Neuronal stem cell (in vitro differentiated cells): ENCODE results near the gene FCGR3A.
"Not testable (repeated sequence)": the region's sequence is repeated elsewhere in the genome, so short reads cannot be mapped to it uniquely, and the experiment has no call there.

Experiments used
- DNase-seq: peaks from one replicate; pipeline ENCODE4 v3.0.0-alpha.2; 2013; ENCODE audit warnings: low spot score
- H2AFZ ChIP-seq: one replicate; pipeline ENCODE4 v1.6.1; 2013; ENCODE audit warnings: mild to moderate bottlenecking, low read length, inconsistent platforms
- H2AK5ac ChIP-seq: 2 replicates; pipeline ENCODE4 v1.6.1; 2013; ENCODE audit warnings: low read depth, mild to moderate bottlenecking, inconsistent platforms, low read length, moderate library complexity, mixed read lengths
- H2BK120ac ChIP-seq: 2 replicates; pipeline ENCODE4 v1.6.1; 2013; ENCODE audit warnings: low read depth, mild to moderate bottlenecking, inconsistent platforms, low read length, moderate library complexity, mixed read lengths
- H2BK12ac ChIP-seq: one replicate; pipeline ENCODE4 v1.6.1; 2013; ENCODE audit warnings: low read length, inconsistent platforms
- H2BK15ac ChIP-seq: 2 replicates; pipeline ENCODE4 v1.6.1; 2013; ENCODE audit warnings: mild to moderate bottlenecking, low read length, inconsistent platforms, mixed read lengths
- H2BK5ac ChIP-seq: one replicate; pipeline ENCODE4 v1.6.1; 2013; ENCODE audit warnings: inconsistent platforms, mild to moderate bottlenecking, low read length, moderate library complexity
- H3K14ac ChIP-seq: one replicate; pipeline ENCODE4 v1.6.1; 2013; ENCODE audit warnings: low read length, inconsistent platforms
- H3K18ac ChIP-seq: 2 replicates; pipeline ENCODE4 v1.6.1; 2013; ENCODE audit warnings: low read length, inconsistent platforms
- H3K23ac ChIP-seq: 2 replicates; pipeline ENCODE4 v1.6.1; 2013; ENCODE audit warnings: low read depth, mild to moderate bottlenecking, mixed read lengths, low read length, inconsistent platforms; ENCODE audit not compliant: poor library complexity
- H3K27ac ChIP-seq: replicated peaks from 3 replicates; pipeline ENCODE4 v1.5.1; 2013; ENCODE audit warnings: low read length, inconsistent platforms
- H3K27me3 ChIP-seq, 3 experiments: 2 replicates each; pipeline ENCODE4 v1.6.1; 2013; ENCODE audit warnings: low read length in 3 of 3, mild to moderate bottlenecking in 2 of 3, inconsistent platforms in 1 of 3, low read depth in 1 of 3, mixed read lengths in 1 of 3, moderate library complexity in 1 of 3; ENCODE audit not compliant: control insufficient read depth in 3 of 3, insufficient read depth in 3 of 3
- H3K36me3 ChIP-seq, 2 donors: replicated peaks in 1 of 2; 2 replicates each; pipeline ENCODE4 v1.6.1; 2013; ENCODE audit warnings: low read length in 2 of 2; ENCODE audit not compliant: control insufficient read depth in 2 of 2, insufficient read depth in 2 of 2
- H3K4ac ChIP-seq: 2 replicates; pipeline ENCODE4 v1.6.1; 2013; ENCODE audit warnings: inconsistent platforms, mild to moderate bottlenecking, low read length, moderate library complexity
- H3K4me1 ChIP-seq, 2 donors: 1 replicate in 1 of 2; 2 replicates in 1 of 2; pipeline ENCODE4 v1.6.1; 2013; ENCODE audit warnings: low read length in 2 of 2, low read depth in 1 of 2; ENCODE audit not compliant: control insufficient read depth in 2 of 2, insufficient read depth in 1 of 2
- H3K4me2 ChIP-seq: one replicate; pipeline ENCODE4 v1.6.1; 2013; ENCODE audit warnings: mild to moderate bottlenecking, low read length, inconsistent platforms; ENCODE audit not compliant: insufficient read depth, poor library complexity, severe bottlenecking
- H3K4me3 ChIP-seq, 2 donors: 2 replicates each; pipeline ENCODE4 v1.5.1; 2013; ENCODE audit warnings: low read length in 2 of 2, mild to moderate bottlenecking in 2 of 2, inconsistent platforms in 1 of 2, moderate library complexity in 1 of 2
- H3K79me1 ChIP-seq: one replicate; pipeline ENCODE4 v1.6.1; 2013; ENCODE audit warnings: low read depth, mild to moderate bottlenecking, inconsistent platforms, low read length, moderate library complexity
- H3K9ac ChIP-seq: one replicate; pipeline ENCODE4 v1.6.1; 2013; ENCODE audit warnings: mild to moderate bottlenecking, low read depth, low read length, inconsistent platforms; ENCODE audit not compliant: poor library complexity
- H3K9me3 ChIP-seq, 2 donors: replicated peaks in 1 of 2; 2 replicates each; pipeline versions ENCODE3 to v1.6.1; 2013; ENCODE audit warnings: low read length in 2 of 2, mild to moderate bottlenecking in 2 of 2, inconsistent platforms in 1 of 2, low read depth in 1 of 2, mixed read lengths in 1 of 2, moderate library complexity in 1 of 2; ENCODE audit not compliant: control insufficient read depth in 2 of 2, insufficient read depth in 1 of 2
- H4K8ac ChIP-seq: one replicate; pipeline ENCODE4 v1.6.1; 2013; ENCODE audit warnings: low read depth, mild to moderate bottlenecking, inconsistent platforms, low read length, moderate library complexity
- H4K91ac ChIP-seq: one replicate; pipeline ENCODE4 v1.6.1; 2013; ENCODE audit warnings: low read length, low read depth, mild to moderate bottlenecking, inconsistent platforms; ENCODE audit not compliant: poor library complexity
- WGBS, 2 donors: extraction: QIAGEN DNeasy Blood & Tissue Kit; methylation state at CpG; one replicate each; pipeline ENCODE4 v1.1.7; 2013; ENCODE audit warnings: missing lambda C conversion rate in 2 of 2, mixed read lengths in 1 of 2; ENCODE audit not compliant: insufficient read length in 2 of 2, insufficient replicate concordance in 1 of 2; ENCODE audit errors: extremely low coverage in 2 of 2; 5-methylcytosine and 5-hydroxymethylcytosine counted together

FCGR3A gene

DNA sequence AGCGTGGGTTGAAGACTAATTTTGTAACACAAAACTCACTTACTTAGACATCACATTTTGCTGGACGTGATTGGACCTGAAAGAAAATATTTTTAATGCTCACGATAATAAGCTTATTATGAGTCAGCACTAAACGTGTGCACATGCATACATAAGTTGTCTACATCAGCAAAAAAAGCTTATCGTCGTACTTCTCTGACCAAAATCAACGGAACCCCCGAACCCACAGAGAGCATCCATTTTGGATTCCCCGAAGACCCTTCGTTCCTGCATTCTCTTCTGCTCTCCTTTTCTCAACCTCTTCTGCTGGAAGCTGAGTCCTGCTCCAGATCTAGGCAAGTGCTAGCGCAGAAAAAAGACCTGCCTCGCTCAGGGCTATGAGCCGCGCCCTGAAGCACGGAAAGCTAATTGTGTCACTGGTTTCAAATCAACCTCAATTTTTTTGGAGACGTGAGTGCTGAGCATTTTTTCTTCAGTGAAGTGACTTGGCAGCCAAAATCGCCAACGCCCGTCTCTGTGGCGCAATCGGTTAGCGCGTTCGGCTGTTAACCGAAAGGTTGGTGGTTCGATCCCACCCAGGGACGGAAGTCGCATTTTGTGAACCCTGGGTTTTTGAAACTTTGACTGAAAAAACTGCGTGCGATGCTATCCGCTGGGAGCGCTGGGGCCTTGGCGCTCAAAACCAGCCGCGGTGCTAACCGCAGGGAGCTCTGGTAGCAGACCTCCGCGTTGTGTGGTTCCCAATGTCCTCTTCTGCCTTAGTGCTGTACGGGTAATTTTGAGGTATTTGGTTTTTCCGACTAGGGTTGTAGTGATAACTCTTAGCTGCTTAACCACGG, 9.7 kb downstream of the FCGR3A start:
- not testable (repeated sequence) for H3K36me3 ChIP-seq, H2BK5ac ChIP-seq, H3K4ac ChIP-seq, H2BK15ac ChIP-seq, H3K9me3 ChIP-seq, H2AK5ac ChIP-seq, H4K91ac ChIP-seq, H3K14ac ChIP-seq, H3K27me3 ChIP-seq, H2BK120ac ChIP-seq, H4K8ac ChIP-seq, H3K4me1 ChIP-seq, H3K23ac ChIP-seq, H3K27ac ChIP-seq, H3K79me1 ChIP-seq, H3K18ac ChIP-seq, H2BK12ac ChIP-seq, H3K9ac ChIP-seq
- peak overlapping the region; percentile 38 for H3K4me2 ChIP-seq
- peak; percentile 74 for DNase-seq
- H2AFZ ChIP-seq: peak overlapping the region; percentile 60
- no CpG with 5 or more reads among the region's 41 CpGs for WGBS, 2 donors
- peak overlapping the region; percentile 45 to 84 for H3K4me3 ChIP-seq

DNA sequence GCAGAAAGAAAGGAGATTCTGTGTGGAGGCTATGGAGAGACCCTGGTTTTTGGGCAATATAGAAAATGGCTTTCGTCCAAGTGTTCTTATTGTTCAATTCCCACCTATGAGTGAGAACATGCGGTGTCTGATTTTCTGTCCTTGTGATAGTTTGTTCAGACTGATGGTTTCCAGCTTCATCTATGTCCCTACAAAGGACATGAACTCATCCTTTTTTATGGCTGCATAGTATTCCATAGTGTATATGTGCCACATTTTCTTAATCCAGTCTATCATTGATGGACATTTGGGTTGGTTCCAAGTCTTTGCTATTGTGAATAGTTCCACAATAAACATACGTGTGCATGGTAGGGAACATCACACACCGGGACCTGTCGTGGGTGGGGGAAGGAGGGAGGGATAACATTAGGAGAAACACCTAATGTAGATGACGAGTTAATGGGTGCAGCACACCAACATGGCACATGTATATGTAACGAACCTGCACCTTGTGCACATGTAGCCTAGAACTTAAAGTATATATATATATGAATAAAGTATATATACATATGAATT, 10.6 kb downstream of the FCGR3A start:
- H2BK5ac ChIP-seq, H2BK12ac ChIP-seq, H3K27me3 ChIP-seq, H2AK5ac ChIP-seq, DNase-seq, H4K8ac ChIP-seq, H2BK15ac ChIP-seq, H3K23ac ChIP-seq, H3K9me3 ChIP-seq, H3K27ac ChIP-seq, H2BK120ac ChIP-seq, H3K9ac ChIP-seq, H3K4me2 ChIP-seq, H2AFZ ChIP-seq, H3K4me3 ChIP-seq, H3K36me3 ChIP-seq, H3K4me1 ChIP-seq, H4K91ac ChIP-seq, H3K14ac ChIP-seq, H3K18ac ChIP-seq, H3K4ac ChIP-seq, H3K79me1 ChIP-seq: not testable (repeated sequence)
- WGBS, 2 donors: no CpG with 5 or more reads among the region's 7 CpGs

DNA sequence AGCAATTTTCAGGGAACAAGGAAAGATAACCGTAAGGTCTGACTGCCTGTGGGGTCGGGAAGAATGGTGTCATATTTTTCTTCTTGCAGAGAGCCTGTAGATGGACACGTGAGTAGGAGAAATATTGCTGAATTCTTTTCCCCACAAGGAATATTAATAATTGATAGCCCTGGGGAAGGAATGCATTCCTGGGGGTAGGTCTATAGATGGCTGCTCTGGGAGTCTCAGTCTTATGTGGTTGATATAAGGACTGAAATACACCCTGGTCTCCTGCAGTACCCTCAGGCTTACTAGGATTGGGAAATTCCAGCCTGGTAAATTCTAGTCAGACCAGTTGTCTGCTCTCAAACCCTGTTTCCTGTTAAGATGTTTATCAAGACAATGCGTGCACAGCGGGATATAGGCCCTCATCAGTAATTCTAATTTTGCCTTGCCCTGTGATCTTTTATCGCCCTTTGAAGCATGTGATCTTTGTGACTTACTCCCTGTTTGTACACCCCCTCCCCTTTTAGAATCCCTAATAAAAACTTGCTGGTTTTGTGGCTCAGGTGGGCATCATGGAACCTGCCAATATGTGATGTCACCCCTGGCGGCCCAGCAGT, 12.4 kb downstream of the FCGR3A start:
- WGBS, 2 donors: no CpG with 5 or more reads among the region's 7 CpGs
- not testable (repeated sequence) for H3K9ac ChIP-seq, H2BK5ac ChIP-seq, DNase-seq, H3K36me3 ChIP-seq, H3K14ac ChIP-seq, H3K4ac ChIP-seq, H4K8ac ChIP-seq, H2AK5ac ChIP-seq, H3K4me3 ChIP-seq, H2BK12ac ChIP-seq, H2AFZ ChIP-seq, H3K4me2 ChIP-seq, H3K79me1 ChIP-seq, H3K27ac ChIP-seq, H2BK15ac ChIP-seq, H3K18ac ChIP-seq, H3K9me3 ChIP-seq, H3K23ac ChIP-seq, H4K91ac ChIP-seq, H3K4me1 ChIP-seq, H2BK120ac ChIP-seq
- peaks cover 0 to 10% (median 4%) of the 10 kb centered on the region in 3 experiments for H3K27me3 ChIP-seq
